NCI-H187 treated with DMSO at 0.1 percent for 48 hours (cell line): ENCODE measurements around the gene SCUBE1.

Source experiments
- DNase-seq: peaks from one replicate; lab custom pipeline; 2025; lab: John Stamatoyannopoulos, UW

SCUBE1 gene

DNA sequence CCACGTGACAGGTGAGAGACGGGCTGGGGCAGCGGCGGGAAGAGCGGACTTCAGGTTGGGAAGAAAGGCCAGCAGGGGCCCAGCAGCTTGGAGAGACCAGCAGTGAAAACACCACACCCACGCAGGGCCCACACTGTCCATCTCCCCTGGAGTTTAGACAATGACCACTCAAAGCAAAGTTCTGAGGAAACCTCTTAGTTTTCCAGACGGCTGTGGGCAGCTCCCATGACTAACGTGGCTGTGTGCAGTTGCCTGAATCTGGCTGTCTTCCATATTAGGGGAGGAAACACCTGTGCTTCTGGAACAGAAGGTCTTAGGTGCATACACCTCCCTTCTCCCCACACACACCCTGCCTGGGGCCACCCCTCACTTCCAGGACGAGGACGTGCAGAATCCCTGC, 85.6 kb downstream of the SCUBE1 start:
- no peak for DNase-seq

DNA sequence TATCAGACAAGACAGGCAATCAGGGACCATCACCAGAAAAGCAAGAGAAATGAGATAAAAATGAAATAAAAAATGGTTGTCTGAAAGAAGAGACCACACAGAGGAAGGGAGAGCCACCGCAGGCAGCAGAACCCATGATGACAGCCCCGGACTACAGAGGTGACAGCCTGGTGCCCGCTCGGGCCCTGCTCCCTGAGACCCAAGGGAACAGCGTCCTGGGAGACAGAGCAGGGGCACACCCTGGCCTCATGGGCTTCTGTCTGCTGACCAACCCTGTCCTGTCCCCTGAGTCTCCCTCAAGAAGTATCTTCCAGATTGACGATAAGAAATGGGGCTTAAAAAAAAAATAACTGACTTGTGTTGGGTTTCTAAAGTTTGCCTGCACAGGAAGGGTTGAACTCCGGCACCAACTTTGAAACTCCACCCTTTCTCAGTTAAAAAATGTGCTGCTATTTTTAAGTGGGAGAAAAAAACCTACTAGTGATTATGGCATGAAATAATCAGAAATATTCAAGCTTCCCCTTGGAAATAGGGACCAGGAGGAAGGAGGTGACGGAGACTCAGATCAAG, 86.1 kb downstream of the SCUBE1 start:
- DNase-seq, result no peak

DNA sequence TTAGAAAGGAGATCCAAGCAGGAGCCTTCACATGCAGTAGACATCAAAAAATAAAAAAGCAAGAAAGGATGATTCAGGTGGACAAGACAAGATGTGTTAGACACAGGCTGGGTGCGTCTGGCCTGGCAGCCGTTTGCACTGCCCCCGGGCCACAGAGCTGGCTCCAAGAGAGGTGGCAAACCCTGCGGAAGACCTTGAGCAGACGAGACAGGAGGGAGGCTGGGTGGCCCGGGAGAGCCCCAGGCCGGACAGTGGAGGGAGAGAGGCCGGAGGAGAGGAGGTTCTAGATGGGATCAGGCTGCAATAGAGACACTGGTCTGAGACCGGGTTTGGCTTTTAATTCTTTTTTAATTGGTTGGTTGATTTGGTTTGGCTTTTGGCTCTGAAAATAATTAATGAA, 86.6 kb downstream of the SCUBE1 start:
- DNase-seq, result no peak

DNA sequence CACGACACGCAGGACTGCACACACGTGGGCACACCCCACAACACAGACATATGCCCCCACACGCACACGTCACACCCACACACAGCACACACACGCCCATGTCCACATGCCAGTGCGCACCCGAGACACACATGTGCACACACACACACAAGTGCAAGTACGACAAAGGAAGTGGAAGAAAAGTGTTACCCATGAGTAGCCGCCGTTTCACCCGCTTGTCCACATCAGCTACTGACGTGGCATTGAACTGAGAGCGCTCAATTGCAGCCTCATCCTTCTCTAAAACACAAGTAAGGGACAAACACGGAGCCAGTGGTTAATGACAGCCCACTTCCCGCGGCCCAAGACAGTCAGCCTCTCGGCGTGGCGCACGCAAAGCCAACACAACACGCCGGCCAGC, 87.9 kb downstream of the SCUBE1 start:
- DNase-seq, result no peak

DNA sequence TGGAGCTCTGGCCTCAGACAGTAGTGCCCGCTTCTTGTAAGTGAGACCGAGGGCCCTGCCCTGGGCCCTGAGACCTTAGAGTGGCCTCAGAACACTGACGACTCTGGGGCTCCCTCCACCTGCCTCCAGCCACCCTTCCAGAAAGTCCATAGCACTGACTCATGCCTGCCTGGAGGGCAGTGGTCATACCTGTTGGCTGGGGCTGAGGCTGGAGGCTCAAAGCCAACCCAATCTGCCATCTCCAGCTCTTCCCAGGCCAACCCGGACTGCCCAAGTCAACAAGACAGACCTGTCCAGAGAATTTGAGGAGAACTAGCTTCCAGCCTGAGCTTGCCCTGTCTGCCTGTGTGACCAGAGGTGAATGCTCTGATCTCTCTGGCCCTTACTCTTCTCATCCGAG, 89.3 kb downstream of the SCUBE1 start:
- no peak for DNase-seq

DNA sequence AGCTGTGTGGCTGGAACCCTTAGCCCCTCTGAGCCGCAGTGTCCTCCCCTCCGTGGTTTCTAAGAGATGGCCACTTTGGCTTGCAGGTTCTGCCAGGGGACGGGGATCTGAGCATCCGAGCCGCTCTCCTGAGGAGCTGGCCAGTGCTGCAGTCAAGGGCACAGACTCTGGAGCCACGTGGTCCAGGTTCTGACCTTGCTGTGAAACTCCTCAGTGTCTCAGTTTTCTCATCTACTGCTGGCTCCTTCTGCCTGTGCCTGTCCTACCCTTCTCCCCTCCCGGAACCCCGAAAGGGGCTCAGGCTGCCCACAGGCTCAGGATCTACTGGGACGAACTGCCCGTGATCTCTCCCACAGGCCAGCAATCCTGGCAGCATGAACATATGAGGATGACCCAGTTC, 90.9 kb downstream of the SCUBE1 start:
- DNase-seq, result no peak

DNA sequence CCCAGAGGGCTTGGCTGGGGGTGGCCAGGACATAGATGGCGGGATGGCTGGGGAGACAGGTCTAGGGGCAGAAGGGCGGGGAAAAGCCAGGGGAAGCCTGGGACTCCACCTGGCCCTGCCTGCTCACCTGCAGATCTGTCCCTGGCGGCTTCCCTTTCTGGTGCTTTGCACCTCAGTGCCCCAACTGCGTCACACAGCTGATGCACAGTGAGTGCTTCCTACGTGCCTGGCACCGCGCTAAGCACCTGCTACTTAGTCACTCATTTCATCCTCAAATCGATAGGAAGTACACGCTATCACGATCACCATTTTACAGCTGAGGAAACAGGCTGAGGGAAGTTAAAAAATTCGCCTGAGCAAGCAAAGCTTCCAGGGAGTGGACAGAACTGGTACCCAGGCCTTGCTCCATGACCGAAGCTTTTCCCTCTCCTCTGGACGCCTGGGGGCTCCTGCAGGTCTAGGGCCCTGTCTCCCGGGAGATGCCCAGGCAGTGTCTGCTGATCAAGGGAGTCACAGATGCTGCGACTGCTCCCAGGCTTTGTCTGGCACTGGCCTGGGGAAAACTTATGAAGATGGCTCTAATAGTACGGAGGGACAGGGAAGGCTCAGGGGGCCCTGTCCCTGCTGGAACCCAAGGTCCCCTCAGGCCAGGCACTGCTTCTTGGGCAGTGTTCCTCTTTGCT, 93.2 kb downstream of the SCUBE1 start:
- DNase-seq, result no peak

DNA sequence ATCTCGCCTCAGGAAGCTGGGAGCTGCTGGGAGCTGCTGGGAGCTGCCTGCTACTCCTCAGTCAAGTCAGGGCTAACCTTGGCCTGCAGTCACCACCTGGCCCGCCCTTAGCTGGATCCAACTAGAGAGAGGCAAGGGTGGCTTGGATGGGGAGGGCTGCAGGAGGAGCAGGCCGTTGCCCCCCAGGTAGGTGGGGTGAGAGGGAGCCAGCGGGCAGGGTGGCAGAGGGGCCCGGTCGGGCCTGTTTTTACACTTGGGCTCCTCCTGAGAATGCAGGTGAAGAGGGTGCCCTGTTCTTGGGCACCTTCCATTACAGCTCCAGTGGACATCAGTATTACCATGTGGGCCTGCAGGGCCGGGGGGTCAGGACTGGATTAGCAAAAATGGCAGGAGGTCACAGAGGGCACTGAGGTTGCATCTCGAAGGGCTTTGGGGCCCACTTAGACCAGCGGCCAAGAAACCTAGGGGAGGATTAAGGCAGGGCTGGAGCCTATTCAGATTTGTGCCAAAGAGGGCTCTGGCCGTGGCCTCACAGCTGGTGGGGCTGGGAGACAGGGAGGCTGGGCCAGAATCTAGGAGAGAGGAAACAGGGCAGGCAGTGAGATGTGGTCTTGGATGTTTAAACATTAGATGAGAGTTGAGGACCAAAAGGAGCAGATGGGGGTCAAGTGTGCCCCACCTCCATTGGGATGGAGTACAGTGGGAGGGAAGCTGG, 95.5 kb downstream of the SCUBE1 start:
- DNase-seq, result no peak

DNA sequence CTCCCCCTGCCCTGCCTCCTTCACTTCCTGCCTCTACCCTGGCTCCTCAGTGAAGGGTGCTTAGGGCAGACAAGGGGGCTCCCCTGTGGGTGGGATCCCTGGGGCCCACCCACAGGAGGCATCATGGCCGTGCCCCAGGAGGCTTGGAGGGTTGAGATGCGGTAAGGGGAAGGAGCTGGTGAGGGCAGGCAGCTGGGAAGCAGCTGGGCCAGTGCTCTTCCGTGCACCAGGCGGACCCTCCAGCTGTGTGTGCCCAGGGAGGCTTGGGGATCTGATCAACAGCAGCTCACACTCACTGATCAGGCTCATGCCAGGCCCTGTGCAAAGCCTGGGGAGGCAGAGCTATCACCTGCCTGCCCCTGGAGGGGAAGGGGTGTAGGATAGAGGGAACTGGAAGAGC, 97.0 kb downstream of the SCUBE1 start:
- no peak for DNase-seq

DNA sequence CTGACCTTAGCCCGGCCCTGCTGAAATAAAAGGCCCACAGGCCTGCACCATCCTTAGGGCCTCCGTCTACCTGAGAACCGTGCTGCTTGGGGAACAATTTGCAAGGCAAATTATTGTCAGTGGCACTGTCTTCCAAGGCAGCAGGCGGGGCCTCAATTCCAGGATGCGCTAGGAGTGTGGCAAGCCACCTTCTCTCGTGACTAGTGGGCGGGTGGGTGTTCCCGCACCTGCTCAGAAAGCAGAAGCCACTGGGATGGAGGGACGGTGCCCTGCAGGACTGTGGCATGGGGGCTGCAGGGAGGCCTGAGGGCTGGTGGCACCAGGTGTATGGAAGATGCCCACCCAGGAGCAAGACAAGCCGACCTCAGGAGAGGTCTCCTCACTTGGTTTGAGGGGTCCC, 97.5 kb downstream of the SCUBE1 start:
- DNase-seq, result no peak

DNA sequence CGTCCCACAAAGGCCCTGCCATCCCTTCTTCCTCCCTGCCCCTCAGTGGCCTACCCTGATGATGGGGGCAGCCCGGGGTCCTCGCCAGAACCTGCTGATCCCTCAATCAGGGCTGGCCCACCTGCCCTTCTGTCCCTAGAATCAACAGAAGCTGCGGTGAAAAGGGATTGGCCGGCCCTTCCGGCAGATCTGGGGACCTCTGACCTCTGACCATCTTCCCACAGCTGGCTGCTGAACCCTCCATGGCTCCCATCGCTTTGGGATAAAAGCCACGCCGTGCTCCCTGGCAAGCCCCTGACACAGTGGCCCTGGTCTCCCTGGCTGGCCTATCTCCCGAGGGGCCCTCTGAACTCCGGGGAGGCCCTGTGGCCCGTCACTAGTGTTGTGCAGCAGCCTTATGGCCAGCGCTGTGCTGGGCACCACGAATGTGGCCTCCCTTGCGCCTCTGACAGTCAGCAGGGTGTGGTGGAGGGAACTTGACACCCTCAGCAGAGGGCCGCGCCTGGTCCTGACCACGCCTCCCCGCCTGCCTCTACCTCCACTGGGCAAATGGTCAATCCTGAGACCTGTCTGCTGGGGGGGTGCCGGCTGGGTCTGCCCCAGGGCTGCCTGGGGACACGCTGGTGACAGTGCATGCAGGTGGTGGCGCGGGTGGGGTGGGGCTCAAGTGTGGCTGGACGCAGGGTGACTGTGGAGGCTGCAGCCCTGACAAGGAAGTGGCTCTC, 98.2 kb downstream of the SCUBE1 start:
- no peak for DNase-seq

DNA sequence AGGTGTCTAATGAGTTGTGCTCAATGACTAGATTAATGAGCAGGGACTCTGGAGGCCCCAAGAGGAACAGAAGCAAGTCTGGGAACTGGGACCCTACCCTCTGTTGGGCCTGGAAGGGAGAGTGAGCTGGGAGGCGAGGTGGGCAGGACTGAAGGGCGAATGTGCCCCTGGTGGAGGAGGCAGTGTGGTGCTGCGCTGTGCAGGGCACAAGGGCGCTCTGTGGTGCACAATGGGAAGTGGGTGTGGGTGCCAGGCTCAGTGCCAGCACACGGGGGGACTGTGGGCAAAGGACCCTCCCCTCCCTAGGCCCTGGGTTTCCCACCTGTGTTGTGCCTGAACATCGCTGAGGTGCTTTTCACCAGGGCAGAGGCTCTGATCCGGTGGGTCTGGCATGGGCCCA, 98.8 kb downstream of the SCUBE1 start:
- DNase-seq, result no peak

DNA sequence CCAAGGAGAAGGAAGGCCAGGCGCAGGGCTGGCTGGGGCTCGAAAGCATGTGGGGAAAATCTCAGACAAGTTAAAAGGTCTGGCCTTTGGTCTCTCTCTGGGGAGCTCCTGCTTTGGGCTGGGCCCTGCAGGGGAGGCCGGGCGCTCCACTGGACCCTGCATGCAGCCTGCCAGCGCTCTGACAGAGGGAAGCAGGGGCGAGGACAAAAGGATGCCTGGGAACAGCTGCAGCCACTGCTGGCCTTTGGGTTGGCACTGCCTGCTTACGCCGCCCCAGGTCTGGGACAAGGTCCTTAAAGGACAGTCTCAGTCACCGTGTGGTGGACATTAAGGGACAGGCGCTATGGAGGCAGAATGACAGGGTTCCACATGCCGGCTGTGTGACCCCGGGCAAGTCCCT, 99.8 kb downstream of the SCUBE1 start:
- DNase-seq, result no peak

DNA sequence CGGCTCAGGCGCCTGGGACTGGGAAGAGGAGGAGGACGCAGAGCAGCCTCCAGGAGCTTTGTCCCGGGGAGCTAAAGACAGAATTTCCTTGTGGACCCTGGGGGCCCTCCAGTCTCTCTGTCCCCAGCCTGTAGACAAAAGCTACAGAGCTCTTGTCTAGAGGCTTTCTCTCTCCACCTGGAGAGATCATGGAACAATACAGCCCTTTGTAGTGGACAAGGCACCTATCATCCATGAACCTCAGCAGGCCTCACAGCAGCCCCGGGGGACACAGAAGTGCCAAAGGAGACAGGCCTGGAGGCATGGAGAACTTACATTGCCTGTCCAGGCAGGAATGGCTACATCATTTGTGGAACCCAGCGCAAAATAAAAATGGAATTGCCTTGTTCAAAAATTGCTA, 100.5 kb downstream of the SCUBE1 start:
- DNase-seq, result no peak

DNA sequence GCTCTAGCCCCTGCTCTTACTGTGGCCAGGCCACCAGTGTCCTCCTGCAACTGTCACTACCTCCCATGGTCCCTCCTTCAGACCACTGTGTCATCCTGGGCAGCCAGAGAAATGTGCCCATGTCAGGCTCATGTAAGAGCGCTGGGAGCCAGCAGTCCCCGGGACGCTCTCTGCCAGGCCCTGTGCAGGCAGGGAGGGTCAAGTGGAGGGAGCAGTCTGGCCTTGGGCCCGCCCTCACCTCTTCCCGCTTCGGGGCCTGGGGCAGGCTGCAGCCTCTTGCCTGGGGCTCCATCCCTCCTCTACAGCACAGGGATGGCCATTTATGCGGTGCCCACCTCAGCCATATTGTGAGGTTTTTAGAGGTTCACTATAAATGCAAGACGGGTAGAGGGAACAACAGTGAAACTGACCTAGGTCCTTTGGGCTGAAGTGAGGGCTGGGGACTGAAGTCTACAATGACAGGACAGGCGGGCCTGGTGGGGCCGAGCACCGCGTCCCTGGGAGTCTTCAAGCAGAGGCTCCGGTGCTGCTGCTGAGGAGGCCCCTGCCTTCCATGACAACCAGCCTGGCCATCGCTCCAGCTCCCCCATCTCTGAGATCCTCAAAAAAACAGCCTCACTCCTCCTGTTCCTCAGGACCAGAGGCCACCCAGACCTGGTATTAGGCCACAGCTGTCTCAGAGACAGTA, 101.3 kb downstream of the SCUBE1 start:
- no peak for DNase-seq

DNA sequence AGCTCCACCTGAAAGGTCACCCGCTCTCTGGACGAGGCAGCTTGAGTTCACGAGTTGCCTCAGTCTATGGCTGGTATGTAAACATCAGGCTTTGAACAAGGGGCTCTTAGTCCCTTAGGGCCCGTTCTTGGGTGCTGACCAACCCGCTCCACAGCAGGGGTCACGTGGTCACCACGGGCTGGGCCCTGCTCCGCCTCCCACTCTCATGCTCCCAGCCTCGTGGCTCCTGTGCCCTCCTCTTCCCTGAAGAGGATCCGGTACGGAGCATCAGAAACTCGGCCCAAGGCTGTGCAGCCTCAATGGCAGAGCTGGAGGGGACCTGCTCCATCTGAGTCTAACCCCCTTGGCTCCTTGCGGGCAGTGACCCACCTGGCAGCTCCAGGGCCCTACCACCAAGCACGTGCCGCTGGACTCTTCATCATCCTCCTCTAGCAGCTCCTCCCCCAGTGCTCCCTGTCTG, 102.0 kb downstream of the SCUBE1 start:
- no peak for DNase-seq

DNA sequence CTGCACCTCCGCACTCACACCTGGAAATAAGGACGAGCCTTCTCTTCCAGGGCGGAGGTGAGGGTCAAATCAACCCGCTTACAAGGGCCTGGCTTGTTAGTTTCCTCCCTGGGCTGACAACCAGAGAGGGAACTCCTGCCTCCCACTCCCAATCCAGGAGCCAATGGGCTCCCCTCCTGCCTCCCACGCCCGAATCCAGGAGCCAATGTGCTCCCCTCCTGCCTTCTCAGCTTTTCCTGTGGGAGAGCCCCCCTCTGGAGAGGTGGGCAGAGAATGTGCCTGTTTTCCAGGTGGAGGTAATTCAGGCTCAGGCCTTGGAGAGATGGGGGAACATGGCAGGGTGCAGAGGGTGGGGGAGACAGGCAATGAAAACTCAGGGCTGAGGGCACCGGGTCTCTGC, 102.6 kb downstream of the SCUBE1 start:
- no peak for DNase-seq

DNA sequence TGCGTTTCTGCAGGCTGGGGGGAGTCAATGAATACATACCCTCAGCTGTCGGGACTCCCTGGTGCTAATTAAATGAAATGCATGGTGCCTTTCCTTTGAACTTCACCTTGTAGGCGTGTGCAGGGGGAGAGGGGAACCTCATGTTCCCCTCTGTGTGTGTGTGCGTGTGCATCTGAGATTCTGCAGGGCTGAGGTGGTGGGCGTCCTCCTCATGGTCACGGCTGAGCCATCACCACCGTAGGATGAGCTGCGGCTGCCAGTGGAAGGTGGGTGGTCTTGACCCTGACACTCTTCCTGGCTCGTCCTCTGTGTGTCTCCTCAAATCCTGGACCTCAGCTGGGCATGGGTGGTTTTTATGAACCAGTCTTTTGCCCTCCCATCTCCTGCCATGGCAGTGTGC, 103.2 kb downstream of the SCUBE1 start:
- DNase-seq, result no peak

DNA sequence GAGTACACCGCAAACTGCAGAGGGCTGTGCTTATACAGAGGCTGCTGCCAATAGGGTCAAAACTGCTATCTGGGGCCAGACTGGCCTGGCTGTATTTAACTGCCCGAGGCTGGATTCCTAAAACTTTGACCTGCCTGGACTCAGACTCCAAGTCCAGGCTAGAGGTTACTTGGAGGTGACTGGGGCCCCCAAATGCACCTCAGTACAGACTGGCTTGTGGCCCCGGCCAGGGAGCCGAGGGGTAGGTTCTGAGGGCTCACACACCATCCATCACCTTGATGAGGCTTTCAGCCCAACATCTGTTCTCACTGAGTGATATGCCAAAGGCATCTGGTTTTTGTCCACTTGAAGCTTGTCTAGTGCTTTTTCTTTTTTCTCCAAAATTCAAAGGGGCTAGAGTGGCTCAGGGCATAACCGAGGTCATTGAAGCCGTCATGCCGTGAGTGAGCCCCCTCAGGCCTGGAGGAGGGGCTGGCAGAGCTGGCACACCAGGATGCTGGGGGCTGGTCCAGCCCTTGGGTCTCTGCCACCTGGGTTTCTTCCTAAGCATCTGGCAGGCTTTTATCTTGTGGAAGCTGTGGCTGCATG, 103.9 kb downstream of the SCUBE1 start:
- DNase-seq, result no peak

DNA sequence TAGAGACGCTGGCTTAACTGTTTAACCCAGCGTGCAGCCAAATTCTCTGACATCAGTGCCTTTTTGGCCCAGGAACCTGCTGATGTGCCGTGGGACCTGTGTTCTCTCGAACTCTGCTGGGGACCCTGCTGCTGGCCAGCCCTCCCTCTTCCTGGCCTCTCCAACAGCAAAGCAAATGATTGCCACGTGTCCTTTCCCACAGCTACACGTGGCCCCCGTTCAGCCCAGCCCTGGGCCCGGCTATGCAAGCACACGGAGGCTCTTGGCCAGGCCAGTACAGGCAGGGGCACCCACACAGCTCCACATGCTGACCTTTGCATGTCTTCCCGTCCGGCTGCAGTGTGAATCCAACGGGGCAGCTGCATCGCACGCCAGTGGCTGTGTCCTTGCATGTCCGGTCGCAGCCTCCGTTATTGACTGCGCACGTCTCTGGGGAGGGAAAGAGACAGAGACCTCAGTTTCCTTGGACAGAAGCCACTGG, 104.6 kb downstream of the SCUBE1 start:
- no peak for DNase-seq

DNA sequence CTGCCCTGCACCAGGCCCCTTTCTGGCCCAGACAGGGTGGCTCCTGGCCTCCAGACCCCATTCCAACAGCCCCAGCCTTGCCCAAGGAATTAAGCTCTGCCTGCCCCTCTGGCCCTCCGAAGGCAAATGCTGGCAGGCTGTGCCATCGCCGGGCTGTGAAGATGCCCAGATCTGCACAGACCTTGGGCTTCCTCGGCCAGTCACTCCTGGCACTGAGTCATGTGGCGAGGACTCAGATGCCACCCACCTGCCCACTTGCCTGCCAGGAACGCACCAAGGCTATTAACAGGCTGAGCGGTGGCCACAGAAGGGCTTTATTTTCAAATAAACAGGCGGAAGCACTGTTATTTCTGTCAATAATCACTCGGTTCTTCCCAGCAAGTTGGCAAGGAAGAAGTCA, 105.9 kb downstream of the SCUBE1 start:
- DNase-seq, result no peak
